ENCODE measurements around the gene HEXA.

- TF ChIP-seq CTCF (IDR thresholded peaks at IDR 0.05; ENCODE audit: low read length) (no peak), EZH2 (IDR thresholded peaks at IDR 0.05; ENCODE audit: borderline replicate concordance, low read length) (no peak)
Observed at GRCh38 chr15:72372361-72372760, 3.5 kb downstream of the HEXA start.

All from OCI-LY1 (cell line).